ENCODE results near the gene CECR2.

- TF ChIP-seq NR3C1 (CRISPR knock-in tag; conservative IDR thresholded peaks at IDR 0.05; ENCODE audit: low read depth) (no peak), ZBTB43 (CRISPR knock-in tag; IDR thresholded peaks at IDR 0.05) (no peak), CTCF (IDR thresholded peaks at IDR 0.05) (no peak), FOXK1 (CRISPR knock-in tag; IDR thresholded peaks at IDR 0.05) (no peak), CREB1 (CRISPR knock-in tag; IDR thresholded peaks at IDR 0.05) (no peak), E2F5 (CRISPR knock-in tag; IDR thresholded peaks at IDR 0.05) (no peak), ETV6 (CRISPR knock-in tag; IDR thresholded peaks at IDR 0.05) (no peak), ZNF121 (CRISPR knock-in tag; IDR thresholded peaks at IDR 0.05) (no peak), GABPB1 (CRISPR knock-in tag; IDR thresholded peaks at IDR 0.05) (no peak), USF1 (CRISPR knock-in tag; IDR thresholded peaks at IDR 0.05) (no peak), ZNF281 (CRISPR knock-in tag; IDR thresholded peaks at IDR 0.05) (no peak)
Observed at GRCh38 chr22:17541476-17541875, 172.2 kb downstream of the CECR2 start.

Data from WTC11 (cell line).